ENCODE results near the gene ZEB1.

DNA sequence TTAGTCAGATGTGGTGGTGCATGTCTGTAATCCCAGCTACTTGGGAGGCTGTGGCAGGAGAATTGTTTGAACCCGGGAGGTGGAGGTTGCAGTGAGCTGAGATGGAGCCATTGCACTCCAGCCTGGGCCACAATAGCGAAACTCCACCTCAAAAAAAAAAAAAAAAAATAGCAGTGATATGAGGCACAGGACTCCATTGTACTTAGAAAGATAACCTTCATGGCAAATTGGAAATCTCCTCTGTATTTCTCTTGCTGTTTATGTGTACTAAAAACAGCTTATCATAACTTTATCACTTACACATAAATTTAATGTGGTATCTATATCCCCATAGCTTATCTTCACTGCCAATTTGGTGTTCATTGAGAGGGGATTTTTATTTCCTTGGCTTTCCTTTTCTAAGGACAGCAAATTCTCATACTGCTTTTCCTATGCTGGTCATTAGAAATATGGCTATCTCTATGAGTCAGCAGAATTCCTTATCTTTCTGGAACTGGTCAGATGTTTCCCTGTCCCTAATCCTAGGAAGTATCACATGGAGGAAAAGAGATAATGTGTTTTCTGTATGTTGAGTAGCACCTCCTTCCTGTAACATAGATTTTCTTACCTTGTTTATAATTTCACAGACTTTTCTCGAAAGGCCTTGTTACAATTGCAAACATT is 40.6 kb upstream of the ZEB1 start:
- TF ChIP-seq, protein P1, sequence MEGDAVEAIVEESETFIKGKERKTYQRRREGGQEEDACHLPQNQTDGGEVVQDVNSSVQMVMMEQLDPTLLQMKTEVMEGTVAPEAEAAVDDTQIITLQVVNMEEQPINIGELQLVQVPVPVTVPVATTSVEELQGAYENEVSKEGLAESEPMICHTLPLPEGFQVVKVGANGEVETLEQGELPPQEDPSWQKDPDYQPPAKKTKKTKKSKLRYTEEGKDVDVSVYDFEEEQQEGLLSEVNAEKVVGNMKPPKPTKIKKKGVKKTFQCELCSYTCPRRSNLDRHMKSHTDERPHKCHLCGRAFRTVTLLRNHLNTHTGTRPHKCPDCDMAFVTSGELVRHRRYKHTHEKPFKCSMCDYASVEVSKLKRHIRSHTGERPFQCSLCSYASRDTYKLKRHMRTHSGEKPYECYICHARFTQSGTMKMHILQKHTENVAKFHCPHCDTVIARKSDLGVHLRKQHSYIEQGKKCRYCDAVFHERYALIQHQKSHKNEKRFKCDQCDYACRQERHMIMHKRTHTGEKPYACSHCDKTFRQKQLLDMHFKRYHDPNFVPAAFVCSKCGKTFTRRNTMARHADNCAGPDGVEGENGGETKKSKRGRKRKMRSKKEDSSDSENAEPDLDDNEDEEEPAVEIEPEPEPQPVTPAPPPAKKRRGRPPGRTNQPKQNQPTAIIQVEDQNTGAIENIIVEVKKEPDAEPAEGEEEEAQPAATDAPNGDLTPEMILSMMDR (IDR thresholded peaks at IDR 0.05; ENCODE audit: low read depth, low read length, poor library complexity, severe bottlenecking), result no peak
- no peak for TF ChIP-seq EZH2phosphoT487 (IDR thresholded peaks at IDR 0.05; ENCODE audit: borderline replicate concordance, low read length)

All from DOHH2 (cell line).